ENCODE results near the gene LRRC28. TPM values are rescaled to one million over a fixed set of nuclear protein-coding genes. Genes with fewer than 3 reads are reported as not detected.

LRRC28 gene
- total and polyA plus RNA-seq, 2 of the 4 experiments (the other 2 are of a cell fraction): 12.7 to 21.1 TPM

DNA sequence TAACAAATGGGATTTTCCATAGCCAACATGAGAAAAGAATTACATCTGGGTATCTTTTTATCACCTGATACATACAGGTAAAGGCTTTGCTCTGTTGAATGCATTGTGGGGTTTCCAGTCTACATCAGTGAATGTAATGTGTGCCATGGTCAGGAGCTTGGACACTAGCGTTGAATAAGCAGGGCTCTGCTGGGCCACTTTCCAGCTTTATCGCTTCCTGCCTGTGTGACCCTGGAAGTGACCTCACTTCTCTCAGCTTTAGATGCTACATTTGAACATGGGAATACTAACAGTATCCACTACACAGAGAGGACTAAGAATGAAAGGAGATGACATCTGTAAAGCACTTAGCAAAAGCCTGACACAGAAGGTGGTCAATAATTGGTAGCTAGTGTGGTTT is 42.0 kb upstream of the LRRC28 start:
- in situ Hi-C loops (cut with MboI; ENCODE audit: low sequenced_read_pairs) (loop anchor here (25.0 kb wide), 1 partner anchor 772 kb away; no protein-coding TSS in a partner anchor), intact Hi-C loops (cut with micrococcal nuclease) (no loop called here), dilution Hi-C loops (cut with HindIII; ENCODE audit: low sequenced_read_pairs, unreplicated experiment) (loop anchor here (25.0 kb wide), 1 partner anchor 97 kb away; the partner anchor contains the start of gene SYNM)
- Histone ChIP-seq H3K23ac (ENCODE audit: low read depth, low read length) (no peak overlapping the region), H3K36me3 (ENCODE audit: control insufficient read depth, insufficient read depth, low read length) (0 out of 2 replicates have a peak, but pooled peaks cover 1% of the 10 kb centered on the region), H2AFZ (replicated peaks; ENCODE audit: low read length, poor library complexity) (no peak overlapping the region), H3K9me1 (ENCODE audit: insufficient read depth, low read length) (0 out of 2 replicates have a peak, but pooled peaks cover 3% of the 10 kb centered on the region), H4K20me1 (ENCODE audit: insufficient read depth, low read length) (peaks cover 5% of the 10 kb centered on the region; the same call in 1 of the 2 replicates), H4K5ac (ENCODE audit: low read depth, low read length) (no peak overlapping the region), H3K9ac (ENCODE audit: low read depth, low read length) (no peak overlapping the region), H3K4ac (ENCODE audit: low read depth, low read length) (no peak overlapping the region), H2AK5ac (ENCODE audit: low read depth, low read length) (no peak overlapping the region), H3K56ac (ENCODE audit: extremely low read depth, insufficient read depth, low read length) (no peak overlapping the region), H4K8ac (ENCODE audit: low read depth in 2 of 2, low read length in 2 of 2) (no peak overlapping the region), H3K9me3 (ENCODE audit: control insufficient read depth, insufficient read depth, low read length) (no peaks in the 10 kb centered on the region), H2BK120ac (ENCODE audit: low read depth, low read length) (no peak overlapping the region), H3K27ac (ENCODE audit: insufficient read depth, low read length) (no peak overlapping the region), H2AK9ac (replicated peaks; ENCODE audit: low read depth, low read length, poor library complexity) (no peak overlapping the region), H3K27me3 (ENCODE audit: control insufficient read depth, insufficient read depth, low read length) (no peaks in the 10 kb centered on the region), H3K4me3 (ENCODE audit: insufficient read depth, low read depth, low read length) (no peak overlapping the region), H2BK5ac (ENCODE audit: low read depth, low read length, poor library complexity, severe bottlenecking) (no peak overlapping the region), H4K91ac (ENCODE audit: insufficient read depth, low read depth, low read length) (no peak overlapping the region), H3K18ac (ENCODE audit: low read depth, low read length) (no peak overlapping the region), H2BK15ac (ENCODE audit: low read depth, low read length) (no peak overlapping the region), H3K79me1 (ENCODE audit: low read depth in 1 of 2, low read length in 2 of 2) (no peaks in the 10 kb centered on the region; a peak in 2 of 4 replicates), H3K4me2 (ENCODE audit: low read depth, low read length) (no peak overlapping the region), H2BK20ac (ENCODE audit: low read depth, low read length) (no peak overlapping the region), H3K14ac (replicated peaks; ENCODE audit: low read depth, low read length) (no peak overlapping the region), H3K4me1 (ENCODE audit: control insufficient read depth, insufficient read depth, low read length) (no peaks in the 10 kb centered on the region)
- TF ChIP-seq RCOR1 (IDR thresholded peaks at IDR 0.05; ENCODE audit: insufficient replicate concordance, low read length) (no peak), RFX5 (IDR thresholded peaks at IDR 0.05; ENCODE audit: low read depth, low read length) (no peak), RAD21 (IDR thresholded peaks at IDR 0.05; ENCODE audit: low read length) (no peak), CTCF (conservative IDR thresholded peaks at IDR 0.05; ENCODE audit: low read depth, low read length) (no peak), CEBPB (IDR thresholded peaks at IDR 0.05; ENCODE audit: low read depth, low read length) (no peak), SMC3 (IDR thresholded peaks at IDR 0.05; ENCODE audit: low read depth, low read length) (no peak), POLR2A (IDR thresholded peaks at IDR 0.05; ENCODE audit: low read depth, low read length) (no peak)
- no TSS peak for BruUV-seq (replicated peaks)
- no peak for DNase-seq
- ATAC-seq (ENCODE audit: low read depth): no peak
- CTCF ChIA-PET: no interaction called here
- POLR2A ChIA-PET (ENCODE audit: unreplicated experiment): no interaction called here
- WGBS, 2 experiments (ENCODE audit: extremely low coverage in 2 of 2, insufficient read length in 1 of 2): no CpG with 5 or more reads among the region's 2 CpGs
